ENCODE data around the gene AMOTL1.
"Not testable (repeated sequence)": the region's sequence is repeated elsewhere in the genome, so short reads cannot be mapped to it uniquely, and the experiment has no call there.

DNA sequence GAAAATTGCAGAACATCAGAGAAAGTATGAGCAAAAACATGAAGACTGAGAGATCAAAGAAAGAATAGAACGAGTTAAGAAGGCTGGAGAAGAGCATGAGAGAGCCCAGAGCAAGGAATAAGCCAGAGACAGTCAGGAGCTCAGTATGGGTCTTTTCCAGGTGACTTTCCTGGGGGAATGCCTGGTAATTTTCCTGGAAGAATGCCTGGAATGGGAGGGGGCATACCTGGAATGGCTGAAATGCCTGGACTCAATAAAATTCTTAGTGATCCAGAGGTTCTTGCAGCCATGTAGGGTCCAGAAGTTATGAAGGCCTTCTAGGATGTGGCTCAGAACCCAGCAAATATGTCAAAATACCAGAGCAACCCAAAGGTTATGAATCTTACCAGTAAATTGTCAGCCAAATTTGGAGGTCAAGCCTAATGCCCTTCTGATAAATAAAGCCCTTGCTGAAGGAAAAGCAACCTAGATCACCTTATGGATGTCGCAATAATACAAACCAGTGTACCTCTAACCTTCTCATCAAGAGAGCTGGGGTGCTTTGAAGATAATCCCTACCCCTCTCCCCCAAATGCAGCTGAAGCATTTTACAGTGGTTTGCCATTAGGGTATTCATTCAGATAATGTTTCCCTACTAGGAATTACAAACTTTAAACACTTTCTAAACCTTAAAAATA lies 145.7 kb downstream of the AMOTL1 start:
- TF ChIP-seq EP300 (IDR thresholded peaks at IDR 0.05), result not testable (repeated sequence)
- TF ChIP-seq, protein P1, sequence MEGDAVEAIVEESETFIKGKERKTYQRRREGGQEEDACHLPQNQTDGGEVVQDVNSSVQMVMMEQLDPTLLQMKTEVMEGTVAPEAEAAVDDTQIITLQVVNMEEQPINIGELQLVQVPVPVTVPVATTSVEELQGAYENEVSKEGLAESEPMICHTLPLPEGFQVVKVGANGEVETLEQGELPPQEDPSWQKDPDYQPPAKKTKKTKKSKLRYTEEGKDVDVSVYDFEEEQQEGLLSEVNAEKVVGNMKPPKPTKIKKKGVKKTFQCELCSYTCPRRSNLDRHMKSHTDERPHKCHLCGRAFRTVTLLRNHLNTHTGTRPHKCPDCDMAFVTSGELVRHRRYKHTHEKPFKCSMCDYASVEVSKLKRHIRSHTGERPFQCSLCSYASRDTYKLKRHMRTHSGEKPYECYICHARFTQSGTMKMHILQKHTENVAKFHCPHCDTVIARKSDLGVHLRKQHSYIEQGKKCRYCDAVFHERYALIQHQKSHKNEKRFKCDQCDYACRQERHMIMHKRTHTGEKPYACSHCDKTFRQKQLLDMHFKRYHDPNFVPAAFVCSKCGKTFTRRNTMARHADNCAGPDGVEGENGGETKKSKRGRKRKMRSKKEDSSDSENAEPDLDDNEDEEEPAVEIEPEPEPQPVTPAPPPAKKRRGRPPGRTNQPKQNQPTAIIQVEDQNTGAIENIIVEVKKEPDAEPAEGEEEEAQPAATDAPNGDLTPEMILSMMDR (IDR thresholded peaks at IDR 0.05), result not testable (repeated sequence)

All from stomach (tissue), 4 donors.